Globus pallidus (tissue), 1 donor: ENCODE results near the gene SCP2.

ENCODE experiments used
- DNase-seq: peaks from one replicate; pipeline ENCODE4 v3.0.0-alpha.2; 2015; ENCODE audit warnings: low spot score

SCP2 gene

GRCh38 chr1:52927212-52928014, at the start of gene SCP2:
Gene SCP2, plus strand, starts transcription at chr1:52927276. Its CDS starts 121 bp downstream, at chr1:52927397.
- DNase-seq = peak; percentile 77

GRCh38 chr1:52877554-52877953, 49.5 kb upstream of the SCP2 start:
- DNase-seq = no peak

- no peak for DNase-seq
Measured at GRCh38 chr1:52880206-52880605, 46.9 kb upstream of the SCP2 start.

GRCh38 chr1:52887483-52887882, 39.6 kb upstream of the SCP2 start:
- no peak for DNase-seq

GRCh38 chr1:52892424-52893215, 34.5 kb upstream of the SCP2 start:
- no peak for DNase-seq

GRCh38 chr1:52899445-52899894, 27.6 kb upstream of the SCP2 start:
- DNase-seq = no peak

- no peak for DNase-seq
Measured at GRCh38 chr1:52900402-52900801, 26.7 kb upstream of the SCP2 start.

GRCh38 chr1:52901384-52901783, 25.7 kb upstream of the SCP2 start:
- no peak for DNase-seq

GRCh38 chr1:52904208-52904926, 22.7 kb upstream of the SCP2 start:
- no peak for DNase-seq

- DNase-seq = no peak
Measured at GRCh38 chr1:52904927-52905698, 22.0 kb upstream of the SCP2 start.

- no peak for DNase-seq
Measured at GRCh38 chr1:52906135-52906603, 20.9 kb upstream of the SCP2 start.

GRCh38 chr1:52907068-52907811, 19.8 kb upstream of the SCP2 start:
- no peak for DNase-seq

GRCh38 chr1:52907812-52908153, 19.3 kb upstream of the SCP2 start:
- no peak for DNase-seq

GRCh38 chr1:52911541-52911940, 15.5 kb upstream of the SCP2 start:
- no peak for DNase-seq

GRCh38 chr1:52913014-52913413, 14.1 kb upstream of the SCP2 start:
- no peak for DNase-seq

GRCh38 chr1:52913537-52913936, 13.5 kb upstream of the SCP2 start:
- DNase-seq = no peak

- DNase-seq = no peak
Measured at GRCh38 chr1:52914463-52914862, 12.6 kb upstream of the SCP2 start.

- no peak for DNase-seq
Measured at GRCh38 chr1:52915211-52915854, 11.7 kb upstream of the SCP2 start.

GRCh38 chr1:52915855-52916220, 11.2 kb upstream of the SCP2 start:
- DNase-seq = no peak

GRCh38 chr1:52916241-52916975, 10.7 kb upstream of the SCP2 start:
- DNase-seq = no peak
